Adrenal gland (tissue), 12 donors: Measurements from ENCODE around the gene HMGCS2. TPM values are rescaled to one million over a fixed set of nuclear protein-coding genes. Genes with fewer than 3 reads are reported as not detected.

Experiments used
- DNase-seq, 7 donors: peaks; one replicate each; pipeline ENCODE4 v3.0.0-alpha.2; 2019 to 2020
- H3K27ac ChIP-seq, 5 donors: fragments of 200-600 bp; sonication (generic) in 4 of 5; 1 replicate in 3 of 5; 2 replicates in 2 of 5; pipeline versions ENCODE4 v1.5.1 to v1.8.0; 2016 to 2020; ENCODE audit warnings: mild to moderate bottlenecking in 1 of 5
- H3K27me3 ChIP-seq: fragments of 200-600 bp; 2 replicates; pipeline ENCODE4 v1.8.0; 2021
- H3K36me3 ChIP-seq, 2 donors: fragments of 200-600 bp; replicated peaks in 1 of 2; 1 replicate in 1 of 2; 2 replicates in 1 of 2; pipeline versions ENCODE4 v1.5.1 to v1.8.0; 2018 to 2022
- H3K4me1 ChIP-seq, 2 donors: fragments of 200-600 bp; replicated peaks in 1 of 2; 1 replicate in 1 of 2; 2 replicates in 1 of 2; pipeline versions ENCODE4 v1.5.1 to v1.8.0; 2018 to 2021
- H3K4me3 ChIP-seq, 4 donors: fragments of 200-600 bp; sonication (generic) in 3 of 4; one replicate each; pipeline ENCODE4 v1.5.1; 2016 to 2018
- H3K9me3 ChIP-seq, 3 donors: fragments of 200-600 bp; sonication (generic) in 1 of 3; replicated peaks in 1 of 3; 1 replicate in 2 of 3; 2 replicates in 1 of 3; pipeline versions ENCODE4 v1.5.1 to v1.8.0; 2016 to 2021
- CTCF ChIP-seq, 6 experiments: fragments of 450-650 bp in 4 of 6; fragments of 200-600 bp in 2 of 6; sonication (generic) in 1 of 6; IDR thresholded peaks; 1 replicate in 5 of 6; 2 replicates in 1 of 6; pipeline versions ENCODE4 v1.5.1 to v1.8.0; 2016 to 2021; ENCODE audit warnings: antibody characterized with exemption in 6 of 6, mild to moderate bottlenecking in 2 of 6, moderate library complexity in 1 of 6
- POLR2A ChIP-seq, 2 donors: fragments of 450-650 bp; IDR thresholded peaks; one replicate each; pipeline ENCODE4 v1.6.1; 2017; ENCODE audit warnings: antibody characterized with exemption in 2 of 2, mild to moderate bottlenecking in 2 of 2, moderate library complexity in 1 of 2
- WGBS, 4 donors: extraction: QIAGEN DNeasy Blood & Tissue Kit in 2 of 4; methylation state at CpG; one replicate each; pipeline versions ENCODE4 v1.1.5 to v1.1.7; 2013 to 2017; 5-methylcytosine and 5-hydroxymethylcytosine counted together
- intact Hi-C, 2 donors: fragments of 100-400 bp; cut with DNase I; formaldehyde crosslinking; loops; one replicate each; pipeline versions ENCODE4 v1.14.1 to v1.15.0; 2022 to 2023
- polyA plus RNA-seq, 3 donors: library from polyadenylated mRNA; stranded (reverse); fragments of 200-250 nt in 2 of 3; fragments of 350-450 nt in 1 of 3; fragmentation: Illumina TruSeq in 1 of 3; extraction: RNeasy Lipid Tissue Mini Kit (QIAGEN cat#74804) in 1 of 3; gene quantifications; one replicate each; pipeline ENCODE4 v1.2.3, GENCODE V29; 2013 to 2014
- total RNA-seq, 9 donors: library from RNA; depleted of rRNA in 4 of 9; stranded (reverse); fragments of >200 nt in 4 of 9; fragments of 120-200 nt in 1 of 9; fragmentation: NEBNext Ultra II Directional in 1 of 9; extraction: Animal tissue kit (Norgen Biotek cat#: 25700) in 1 of 9; gene quantifications; one replicate each; pipeline versions ENCODE4 v1.1.0 to v1.2.4, GENCODE V29; 2013 to 2023
- donor health status: healthy with polysubstance abuse.
- donor health status: Bipolar disorder and iron deficiency.
- donor health status: DM: yes; HTN: yes; CAD: no.
- donor health status: DM: no; HTN: no; CAD: no.
- donor health status: DM: no; HTN: no; CAD: no.
- donor health status: DM: yes; HTN: yes; CAD: no.

The HMGCS2 gene
- total and polyA plus RNA-seq, 12 donors: 0.30 to 0.68 (median 0.34) TPM; not detected in 5

GRCh38 chr1:119731741-119732430 is 36.8 kb downstream of the HMGCS2 start:
- Histone ChIP-seq H3K4me3 (no peak overlapping the region), H3K9me3 (no peaks in the 10 kb centered on the region), H3K27ac (no peak overlapping the region), H3K36me3 (no peaks in the 10 kb centered on the region), H3K27me3 (no peaks in the 10 kb centered on the region), H3K4me1 (no peaks in the 10 kb centered on the region)
- no peak for DNase-seq
- WGBS, 4 donors: 85 to 92% (median 89%) methylated on average over 5 to 6 of the region's 6 CpGs
- no peak for TF ChIP-seq POLR2A (IDR thresholded peaks at IDR 0.05)
- no peak for TF ChIP-seq CTCF (IDR thresholded peaks at IDR 0.05)
- intact Hi-C loops: no loop called here

DNA sequence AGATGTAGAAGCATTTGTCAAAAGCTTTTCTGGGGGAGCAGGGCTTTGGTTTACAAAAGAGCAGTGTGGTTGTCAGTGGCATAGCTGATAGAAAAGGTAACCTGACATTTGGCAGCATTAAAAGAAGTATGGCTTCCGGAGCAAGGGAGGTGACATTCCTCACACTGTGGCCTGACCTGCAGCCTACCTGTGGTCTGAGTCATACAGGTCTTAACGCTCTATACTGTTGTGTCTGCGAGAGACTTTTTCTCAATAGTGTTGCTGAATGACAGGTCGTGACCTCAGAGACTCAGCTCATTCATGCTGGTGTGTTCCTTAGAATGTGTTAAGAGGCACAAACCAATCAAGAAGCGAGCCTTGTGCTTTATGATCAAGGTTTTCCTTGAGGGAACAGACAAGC is 37.6 kb downstream of the HMGCS2 start:
- no peaks in the 10 kb centered on the region for H3K36me3 ChIP-seq
- H3K4me3 ChIP-seq: no peak overlapping the region
- no peaks in the 10 kb centered on the region for H3K27me3 ChIP-seq
- 92 to 97% (median 95%) methylated on average over 5 of the region's 5 CpGs for WGBS, 4 donors
- DNase-seq: no peak
- intact Hi-C loops: no loop called here
- no peak for TF ChIP-seq POLR2A (IDR thresholded peaks at IDR 0.05)
- TF ChIP-seq CTCF (IDR thresholded peaks at IDR 0.05): no peak
- no peaks in the 10 kb centered on the region for H3K9me3 ChIP-seq
- H3K27ac ChIP-seq: no peak overlapping the region
- no peaks in the 10 kb centered on the region for H3K4me1 ChIP-seq

DNA sequence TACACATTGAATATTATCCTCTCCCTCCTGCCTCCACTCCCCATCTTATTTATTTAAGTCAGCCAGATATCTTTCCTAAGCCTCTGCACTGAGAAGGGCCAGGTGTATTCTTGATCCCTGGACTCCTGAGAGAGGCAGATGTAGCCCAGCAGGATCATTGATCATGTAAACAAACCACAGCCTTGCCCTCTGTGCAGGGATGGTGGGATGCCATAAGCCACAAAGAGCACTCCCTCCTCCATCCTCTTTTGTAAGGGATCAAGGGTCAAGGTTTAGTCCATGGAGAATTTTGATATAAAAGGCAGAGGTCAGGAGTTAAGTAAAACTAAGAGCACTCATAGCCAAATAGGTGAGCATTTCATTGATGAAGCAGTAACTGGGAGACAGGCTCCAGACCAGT is 39.7 kb downstream of the HMGCS2 start:
- H3K4me1 ChIP-seq: no peaks in the 10 kb centered on the region
- no peak overlapping the region for H3K27ac ChIP-seq
- intact Hi-C loops: no loop called here
- no peak overlapping the region for H3K4me3 ChIP-seq
- no peaks in the 10 kb centered on the region for H3K36me3 ChIP-seq
- DNase-seq: no peak
- TF ChIP-seq POLR2A (IDR thresholded peaks at IDR 0.05): no peak
- no peak for TF ChIP-seq CTCF (IDR thresholded peaks at IDR 0.05)
- H3K9me3 ChIP-seq: no peaks in the 10 kb centered on the region
- no peaks in the 10 kb centered on the region for H3K27me3 ChIP-seq

DNA sequence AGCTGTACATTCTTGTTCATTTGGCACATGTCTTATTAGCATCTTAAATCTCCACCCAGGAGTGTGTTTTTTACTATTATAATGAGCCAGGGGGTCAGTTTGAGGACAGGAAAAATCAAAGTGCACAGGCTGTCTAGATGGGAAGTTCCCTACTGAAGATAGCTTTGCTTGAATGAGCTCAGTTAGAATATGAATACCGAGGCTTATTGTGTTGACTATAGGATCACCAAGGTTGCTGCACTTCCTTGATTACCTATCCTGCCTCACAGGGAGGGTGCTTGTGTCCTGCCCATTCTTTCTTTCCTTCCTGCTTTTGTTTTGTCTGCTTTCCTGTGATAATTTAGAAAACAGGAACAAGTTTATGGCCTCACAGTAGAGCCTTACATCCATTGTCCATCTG is 40.7 kb downstream of the HMGCS2 start:
- Histone ChIP-seq H3K36me3 (no peaks in the 10 kb centered on the region), H3K27ac (no peak overlapping the region), H3K4me3 (no peak overlapping the region), H3K9me3 (no peaks in the 10 kb centered on the region), H3K4me1 (no peaks in the 10 kb centered on the region), H3K27me3 (no peaks in the 10 kb centered on the region)
- 56 to 80% (median 70%) methylated on average over 1 of the region's 1 CpG for WGBS, 4 donors
- intact Hi-C loops: no loop called here
- DNase-seq: no peak
- TF ChIP-seq CTCF (IDR thresholded peaks at IDR 0.05) (no peak), POLR2A (IDR thresholded peaks at IDR 0.05) (no peak)
